GM19023 (cell line): ENCODE measurements around the gene RAPGEF5.
"Not testable (repeated sequence)": the region's sequence is repeated elsewhere in the genome, so short reads cannot be mapped to it uniquely, and the experiment has no call there.

Experiments
- ATAC-seq: cut with Tn5 transposase; IDR thresholded peaks from one replicate; pipeline ENCODE4 v1.9.1; 2021; ENCODE audit warnings: mild to moderate bottlenecking, moderate library complexity; ENCODE audit not compliant: unreplicated experiment

The RAPGEF5 gene

GRCh38 chr7:22094413-22095342, 262.3 kb downstream of the RAPGEF5 start:
- no peak for ATAC-seq

- ATAC-seq = no peak
Measured at GRCh38 chr7:22093936-22094335, 263.0 kb downstream of the RAPGEF5 start.

GRCh38 chr7:22093001-22093400, 264.0 kb downstream of the RAPGEF5 start:
- no peak for ATAC-seq

GRCh38 chr7:22090958-22091525, 265.9 kb downstream of the RAPGEF5 start:
- ATAC-seq = not testable (repeated sequence)

GRCh38 chr7:22090512-22090911, 266.4 kb downstream of the RAPGEF5 start:
- no peak for ATAC-seq

GRCh38 chr7:22090107-22090506, 266.8 kb downstream of the RAPGEF5 start:
- ATAC-seq = no peak

- ATAC-seq = no peak
Measured at GRCh38 chr7:22088827-22089226, 268.1 kb downstream of the RAPGEF5 start.

GRCh38 chr7:22087861-22088260, 269.1 kb downstream of the RAPGEF5 start:
- ATAC-seq = no peak

GRCh38 chr7:22083704-22084240, 273.2 kb downstream of the RAPGEF5 start:
- ATAC-seq = no peak

- ATAC-seq = peak; percentile 99
Measured at GRCh38 chr7:22082886-22083703, 273.9 kb downstream of the RAPGEF5 start.

- ATAC-seq = no peak
Measured at GRCh38 chr7:22082553-22082885, 274.4 kb downstream of the RAPGEF5 start.

GRCh38 chr7:22080219-22080618, 276.7 kb downstream of the RAPGEF5 start:
- not testable (repeated sequence) for ATAC-seq

GRCh38 chr7:22078872-22079271, 278.1 kb downstream of the RAPGEF5 start:
- ATAC-seq = not testable (repeated sequence)

- ATAC-seq = no peak
Measured at GRCh38 chr7:22075561-22075960, 281.4 kb downstream of the RAPGEF5 start.

- ATAC-seq = no peak
Measured at GRCh38 chr7:22074897-22075296, 282.1 kb downstream of the RAPGEF5 start.
